ENCODE data around the gene PECR. TPM values are rescaled to one million over a fixed set of nuclear protein-coding genes. Genes with fewer than 3 reads are reported as not detected.

The PECR gene
- total and polyA plus RNA-seq, 9 of the 15 experiments (the other 6 are each of a cell fraction or from before 2014, with no cell fraction given), result 1.1 to 10.3 (median 8.2) TPM

DNA sequence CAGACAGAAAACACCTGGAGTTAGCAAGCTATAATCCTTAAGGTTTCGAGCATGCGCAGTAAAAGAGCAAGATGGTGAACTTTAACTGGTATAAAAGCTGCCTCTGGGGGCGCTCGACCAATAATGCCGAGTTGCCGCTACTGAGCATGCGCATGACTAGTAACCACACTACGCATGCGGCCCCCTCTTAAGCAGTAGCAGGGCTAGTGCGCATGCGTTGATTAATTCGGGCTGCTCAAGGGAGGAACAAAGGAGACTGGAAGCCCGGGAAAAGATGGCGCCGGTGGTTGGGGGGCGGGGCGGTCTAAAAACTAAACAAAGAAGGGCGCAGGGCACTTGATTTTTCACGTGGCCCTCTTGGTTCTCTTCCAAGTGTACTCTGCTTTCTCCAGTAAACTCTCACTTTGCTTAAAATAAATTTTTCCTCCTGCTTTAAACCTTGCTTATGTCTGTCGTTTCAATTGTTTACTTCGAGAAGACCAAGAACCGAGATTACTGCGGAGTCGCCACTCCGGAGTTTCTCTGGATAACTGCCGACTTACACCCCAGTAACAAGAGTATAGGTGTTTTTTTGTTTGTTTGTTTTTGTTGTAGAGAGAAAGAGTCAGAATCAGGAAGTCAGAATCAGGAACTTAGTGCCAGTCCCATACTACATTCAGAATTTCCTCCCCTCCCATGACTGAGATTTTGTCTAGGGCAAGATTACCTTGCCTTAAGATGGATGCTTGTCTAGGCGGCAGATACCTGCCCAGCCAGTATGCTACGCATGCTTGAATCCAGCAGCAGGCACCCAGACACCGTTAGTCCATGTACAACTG lies 33.3 kb upstream of the PECR start (continued):
- TF ChIP-seq, protein P1, sequence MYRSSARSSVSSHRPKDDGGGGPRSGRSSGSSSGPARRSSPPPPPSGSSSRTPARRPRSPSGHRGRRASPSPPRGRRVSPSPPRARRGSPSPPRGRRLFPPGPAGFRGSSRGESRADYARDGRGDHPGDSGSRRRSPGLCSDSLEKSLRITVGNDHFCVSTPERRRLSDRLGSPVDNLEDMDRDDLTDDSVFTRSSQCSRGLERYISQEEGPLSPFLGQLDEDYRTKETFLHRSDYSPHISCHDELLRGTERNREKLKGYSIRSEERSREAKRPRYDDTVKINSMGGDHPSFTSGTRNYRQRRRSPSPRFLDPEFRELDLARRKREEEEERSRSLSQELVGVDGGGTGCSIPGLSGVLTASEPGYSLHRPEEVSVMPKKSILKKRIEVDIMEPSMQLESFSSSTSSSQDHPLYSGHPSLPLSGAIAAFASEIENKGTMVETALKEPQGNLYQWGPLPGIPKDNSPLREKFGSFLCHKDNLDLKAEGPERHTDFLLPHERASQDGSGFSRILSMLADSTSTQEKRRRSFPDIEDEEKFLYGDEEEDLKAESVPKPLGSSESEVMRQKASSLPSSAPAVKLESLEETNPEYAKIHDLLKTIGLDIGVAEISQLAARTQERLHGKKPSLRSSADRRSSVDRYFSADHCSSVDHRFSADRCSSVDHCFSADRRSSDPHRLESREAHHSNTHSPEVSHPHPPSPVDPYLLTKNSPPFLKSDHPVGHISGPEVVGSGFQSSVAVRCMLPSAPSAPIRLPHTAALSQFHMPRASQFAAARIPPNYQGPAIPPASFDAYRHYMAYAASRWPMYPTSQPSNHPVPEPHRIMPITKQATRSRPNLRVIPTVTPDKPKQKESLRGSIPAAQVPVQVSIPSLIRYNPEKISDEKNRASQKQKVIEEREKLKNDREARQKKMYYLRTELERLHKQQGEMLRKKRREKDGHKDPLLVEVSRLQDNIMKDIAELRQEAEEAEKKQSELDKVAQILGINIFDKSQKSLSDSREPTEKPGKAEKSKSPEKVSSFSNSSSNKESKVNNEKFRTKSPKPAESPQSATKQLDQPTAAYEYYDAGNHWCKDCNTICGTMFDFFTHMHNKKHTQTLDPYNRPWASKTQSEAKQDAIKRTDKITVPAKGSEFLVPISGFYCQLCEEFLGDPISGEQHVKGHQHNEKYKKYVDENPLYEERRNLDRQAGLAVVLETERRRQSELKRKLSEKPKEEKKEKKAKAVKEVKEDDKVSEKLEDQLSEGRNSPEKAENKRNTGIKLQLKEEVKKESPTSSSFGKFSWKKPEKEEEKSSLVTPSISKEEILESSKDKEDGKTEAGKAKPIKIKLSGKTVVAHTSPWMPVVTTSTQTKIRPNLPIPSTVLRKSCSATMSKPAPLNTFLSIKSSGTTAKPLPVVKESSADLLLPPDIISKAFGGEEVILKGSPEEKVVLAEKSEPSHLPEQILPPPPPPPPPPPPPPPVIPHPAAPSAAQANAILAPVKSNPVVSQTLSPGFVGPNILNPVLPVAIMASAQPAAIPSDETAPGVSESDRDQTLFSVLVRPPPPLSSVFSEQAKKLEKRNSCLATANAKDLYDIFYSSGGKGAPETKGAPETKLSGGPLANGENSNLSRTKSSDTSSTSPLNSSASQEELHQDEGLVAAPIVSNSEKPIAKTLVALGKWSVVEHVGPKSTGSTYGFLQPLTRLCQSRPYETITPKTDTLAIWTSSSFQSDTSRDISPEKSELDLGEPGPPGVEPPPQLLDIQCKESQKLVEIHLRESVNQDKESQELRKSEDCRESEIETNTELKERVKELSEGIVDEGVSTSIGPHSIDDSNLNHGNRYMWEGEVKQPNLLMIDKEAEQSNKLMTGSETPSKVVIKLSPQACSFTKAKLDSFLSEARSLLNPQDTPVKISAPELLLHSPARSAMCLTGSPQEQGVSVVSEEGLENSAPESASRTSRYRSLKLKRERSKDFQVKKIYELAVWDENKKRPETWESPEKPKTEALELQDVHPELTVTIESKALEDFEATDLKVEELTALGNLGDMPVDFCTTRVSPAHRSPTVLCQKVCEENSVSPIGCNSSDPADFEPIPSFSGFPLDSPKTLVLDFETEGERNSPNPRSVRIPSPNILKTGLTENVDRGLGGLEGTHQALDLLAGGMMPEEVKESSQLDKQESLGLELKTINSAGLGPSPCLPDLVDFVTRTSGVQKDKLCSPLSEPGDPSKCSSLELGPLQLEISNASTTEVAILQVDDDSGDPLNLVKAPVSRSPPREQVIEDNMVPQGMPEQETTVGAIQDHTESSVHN (IDR thresholded peaks at IDR 0.05; ENCODE audit: borderline replicate concordance in 1 of 2, low read depth in 1 of 2), result no peak
- TF ChIP-seq KAT8 (IDR thresholded peaks at IDR 0.05; ENCODE audit: low read depth), result no peak
- no peak for TF ChIP-seq SRSF1 (IDR thresholded peaks at IDR 0.05; ENCODE audit: low read depth, low read length)
- TF ChIP-seq SIX5 (IDR thresholded peaks at IDR 0.05; ENCODE audit: borderline replicate concordance in 1 of 2, insufficient read depth in 1 of 2, low read depth in 1 of 2, low read length in 2 of 2), result no peak
- TF ChIP-seq MAZ (CRISPR knock-in tag; conservative IDR thresholded peaks at IDR 0.05 in 1 of 2, IDR thresholded peaks at IDR 0.05 in 1 of 2), result peak in 1 of 2 experiments; percentile 41; a peak in 2 of 4 replicates
- no peak for TF ChIP-seq MXD1 (CRISPR knock-in tag; IDR thresholded peaks at IDR 0.05; ENCODE audit: borderline replicate concordance, poor library complexity, severe bottlenecking)
- TF ChIP-seq, protein P2, sequence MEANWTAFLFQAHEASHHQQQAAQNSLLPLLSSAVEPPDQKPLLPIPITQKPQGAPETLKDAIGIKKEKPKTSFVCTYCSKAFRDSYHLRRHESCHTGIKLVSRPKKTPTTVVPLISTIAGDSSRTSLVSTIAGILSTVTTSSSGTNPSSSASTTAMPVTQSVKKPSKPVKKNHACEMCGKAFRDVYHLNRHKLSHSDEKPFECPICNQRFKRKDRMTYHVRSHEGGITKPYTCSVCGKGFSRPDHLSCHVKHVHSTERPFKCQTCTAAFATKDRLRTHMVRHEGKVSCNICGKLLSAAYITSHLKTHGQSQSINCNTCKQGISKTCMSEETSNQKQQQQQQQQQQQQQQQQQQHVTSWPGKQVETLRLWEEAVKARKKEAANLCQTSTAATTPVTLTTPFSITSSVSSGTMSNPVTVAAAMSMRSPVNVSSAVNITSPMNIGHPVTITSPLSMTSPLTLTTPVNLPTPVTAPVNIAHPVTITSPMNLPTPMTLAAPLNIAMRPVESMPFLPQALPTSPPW (CRISPR knock-in tag; IDR thresholded peaks at IDR 0.05), result no peak; the same call in 1 of the 2 replicates
- 0 out of 2 replicates have a peak, but pooled peaks have one; percentile 35 for TF ChIP-seq GABPB1 (CRISPR knock-in tag; IDR thresholded peaks at IDR 0.05)
- TF ChIP-seq NFRKB (IDR thresholded peaks at IDR 0.05; ENCODE audit: low read depth), result peak; percentile 87
- TF ChIP-seq E2F3 (CRISPR knock-in tag; IDR thresholded peaks at IDR 0.05), result no peak
- TF ChIP-seq OTX1 (CRISPR knock-in tag; IDR thresholded peaks at IDR 0.05), result 0 out of 2 replicates have a peak, but pooled peaks have one; percentile 9
- no peak for TF ChIP-seq KAT2B (IDR thresholded peaks at IDR 0.05; ENCODE audit: low read depth, low read length)
- no peak for TF ChIP-seq ZBTB1 (CRISPR knock-in tag; IDR thresholded peaks at IDR 0.05; ENCODE audit: borderline replicate concordance, low read depth)
- no peak for TF ChIP-seq SMARCE1 (IDR thresholded peaks at IDR 0.05)
- TF ChIP-seq CBX2 (IDR thresholded peaks at IDR 0.05; ENCODE audit: insufficient read depth, low read length, poor library complexity, severe bottlenecking), result no peak
- TF ChIP-seq GABPA (tag; conservative IDR thresholded peaks at IDR 0.05; ENCODE audit: low read depth), result no peak
